ENCODE data around the gene RPN2.

RPN2 gene

GRCh38 chr20:37246736-37247135 is 67.6 kb downstream of the RPN2 start:
- CTCF ChIA-PET: no interaction called here
- Mint-ChIP-seq H3K27ac (no peak overlapping the region), H3K36me3 (peaks cover 22% of the 10 kb centered on the region), H3K4me1 (no peaks in the 10 kb centered on the region), H3K9me3 (no peaks in the 10 kb centered on the region), H3K27me3 (no peaks in the 10 kb centered on the region), H3K4me3 (no peak overlapping the region)
- DNase-seq: no peak

- no peaks in the 10 kb centered on the region for H3K27me3 Mint-ChIP-seq
- no peak overlapping the region for H3K4me3 Mint-ChIP-seq
- CTCF ChIA-PET: no interaction called here
- H3K36me3 Mint-ChIP-seq: peaks cover 15% of the 10 kb centered on the region
- no peak overlapping the region for H3K27ac Mint-ChIP-seq
- H3K4me1 Mint-ChIP-seq: no peaks in the 10 kb centered on the region
- H3K9me3 Mint-ChIP-seq: no peaks in the 10 kb centered on the region
- DNase-seq: no peak
These were observed 68.4 kb downstream of the RPN2 start for GRCh38 chr20:37247547-37247946.

GRCh38 chr20:37249304-37249703 is 70.2 kb downstream of the RPN2 start:
- CTCF ChIA-PET: no interaction called here
- DNase-seq: no peak
- Mint-ChIP-seq H3K4me3 (no peak overlapping the region), H3K4me1 (no peaks in the 10 kb centered on the region), H3K9me3 (no peaks in the 10 kb centered on the region), H3K27ac (no peak overlapping the region), H3K36me3 (peaks cover 3% of the 10 kb centered on the region), H3K27me3 (peaks cover 5% of the 10 kb centered on the region)

GRCh38 chr20:37251825-37252477 is 72.8 kb downstream of the RPN2 start:
- H3K4me3 Mint-ChIP-seq: no peak overlapping the region
- no peak overlapping the region for H3K27ac Mint-ChIP-seq
- no peaks in the 10 kb centered on the region for H3K9me3 Mint-ChIP-seq
- CTCF ChIA-PET: no interaction called here
- H3K36me3 Mint-ChIP-seq: peaks cover 3% of the 10 kb centered on the region
- DNase-seq: no peak
- peaks cover 16% of the 10 kb centered on the region for H3K27me3 Mint-ChIP-seq
- no peaks in the 10 kb centered on the region for H3K4me1 Mint-ChIP-seq

GRCh38 chr20:37253087-37253486 is 74.0 kb downstream of the RPN2 start:
- CTCF ChIA-PET: no interaction called here
- no peaks in the 10 kb centered on the region for H3K9me3 Mint-ChIP-seq
- H3K36me3 Mint-ChIP-seq: peaks cover 3% of the 10 kb centered on the region
- no peak overlapping the region for H3K27ac Mint-ChIP-seq
- no peak overlapping the region for H3K4me3 Mint-ChIP-seq
- peaks cover 21% of the 10 kb centered on the region for H3K27me3 Mint-ChIP-seq
- H3K4me1 Mint-ChIP-seq: no peaks in the 10 kb centered on the region
- DNase-seq: no peak

GRCh38 chr20:37254114-37254878 is 75.2 kb downstream of the RPN2 start:
- CTCF ChIA-PET: interaction anchor here (2.8 kb wide), 1 partner anchor 12 kb away, joined by 6 read pairs; no protein-coding TSS in a partner anchor
- Mint-ChIP-seq H3K27ac (no peak overlapping the region), H3K4me3 (no peak overlapping the region), H3K27me3 (peaks cover 30% of the 10 kb centered on the region), H3K4me1 (no peaks in the 10 kb centered on the region), H3K9me3 (no peaks in the 10 kb centered on the region), H3K36me3 (no peaks in the 10 kb centered on the region)
- DNase-seq: no peak

- no peaks in the 10 kb centered on the region for H3K36me3 Mint-ChIP-seq
- CTCF ChIA-PET: interaction anchor here (2.0 to 2.8 kb wide), 2 partner anchors 10 to 61 kb away, joined by 4 to 6 read pairs; no protein-coding TSS in a partner anchor
These were observed 77.2 kb downstream of the RPN2 start for GRCh38 chr20:37256286-37256685.

GRCh38 chr20:37257530-37257929 is 78.4 kb downstream of the RPN2 start:
- H3K36me3 Mint-ChIP-seq: no peaks in the 10 kb centered on the region
- H3K4me1 Mint-ChIP-seq: no peaks in the 10 kb centered on the region
- H3K27me3 Mint-ChIP-seq: peaks cover 55% of the 10 kb centered on the region
- H3K9me3 Mint-ChIP-seq: no peaks in the 10 kb centered on the region
- no peak overlapping the region for H3K4me3 Mint-ChIP-seq
- CTCF ChIA-PET: interaction anchor here (2.0 to 2.8 kb wide), 2 partner anchors 9 to 62 kb away, joined by 4 to 6 read pairs; no protein-coding TSS in a partner anchor
- H3K27ac Mint-ChIP-seq: no peak overlapping the region
- no peak for DNase-seq

More at GRCh38 chr20:37256286-37256685, 77.2 kb downstream of the RPN2 start:
- Mint-ChIP-seq H3K27ac (no peak overlapping the region), H3K4me3 (no peak overlapping the region), H3K9me3 (no peaks in the 10 kb centered on the region), H3K4me1 (no peaks in the 10 kb centered on the region), H3K27me3 (peaks cover 47% of the 10 kb centered on the region)
- DNase-seq: no peak

- H3K4me1 Mint-ChIP-seq: no peaks in the 10 kb centered on the region
- no peak overlapping the region for H3K4me3 Mint-ChIP-seq
- H3K36me3 Mint-ChIP-seq: no peaks in the 10 kb centered on the region
- H3K27ac Mint-ChIP-seq: no peak overlapping the region
- no peaks in the 10 kb centered on the region for H3K9me3 Mint-ChIP-seq
- no peak for DNase-seq
- CTCF ChIA-PET: no interaction called here
- peaks cover 55% of the 10 kb centered on the region for H3K27me3 Mint-ChIP-seq
These were observed 78.9 kb downstream of the RPN2 start for GRCh38 chr20:37257988-37258387.

- DNase-seq: no peak
- CTCF ChIA-PET: interaction anchor here (1.0 to 1.3 kb wide), 2 partner anchors 14 to 305 kb away, joined by 3 read pairs; no protein-coding TSS in a partner anchor
- no peaks in the 10 kb centered on the region for H3K9me3 Mint-ChIP-seq
- H3K27me3 Mint-ChIP-seq: peaks cover 53% of the 10 kb centered on the region
- H3K4me1 Mint-ChIP-seq: no peaks in the 10 kb centered on the region
- H3K27ac Mint-ChIP-seq: no peak overlapping the region
- no peak overlapping the region for H3K4me3 Mint-ChIP-seq
- no peaks in the 10 kb centered on the region for H3K36me3 Mint-ChIP-seq
These were observed 79.9 kb downstream of the RPN2 start for GRCh38 chr20:37259031-37259430.

GRCh38 chr20:37259865-37260264 is 80.7 kb downstream of the RPN2 start:
- CTCF ChIA-PET: interaction anchor here (1.0 to 1.9 kb wide), 3 partner anchors 11 to 304 kb away, joined by 3 to 4 read pairs (median 3); no protein-coding TSS in a partner anchor
- Mint-ChIP-seq H3K9me3 (no peaks in the 10 kb centered on the region), H3K4me3 (no peak overlapping the region), H3K4me1 (no peaks in the 10 kb centered on the region), H3K36me3 (no peaks in the 10 kb centered on the region), H3K27me3 (peaks cover 49% of the 10 kb centered on the region), H3K27ac (no peak overlapping the region)
- DNase-seq: no peak

- Mint-ChIP-seq H3K4me3 (no peak overlapping the region), H3K4me1 (no peaks in the 10 kb centered on the region), H3K27ac (no peak overlapping the region), H3K36me3 (no peaks in the 10 kb centered on the region), H3K27me3 (peaks cover 49% of the 10 kb centered on the region), H3K9me3 (no peaks in the 10 kb centered on the region)
- CTCF ChIA-PET: interaction anchor here (1.9 kb wide), 1 partner anchor 10 kb away, joined by 4 read pairs; no protein-coding TSS in a partner anchor
- no peak for DNase-seq
These were observed 81.8 kb downstream of the RPN2 start for GRCh38 chr20:37260923-37261322.

- no peak for DNase-seq
- no peaks in the 10 kb centered on the region for H3K36me3 Mint-ChIP-seq
- no peak within 1 kb of the TSS for H3K4me3 Mint-ChIP-seq
- CTCF ChIA-PET: interaction anchor here (1.4 kb wide), 1 partner anchor 9 kb away, joined by 3 read pairs; no protein-coding TSS in a partner anchor
- H3K9me3 Mint-ChIP-seq: no peaks in the 10 kb centered on the region
- no peak within 1 kb of the TSS for H3K27ac Mint-ChIP-seq
- no peaks in the 10 kb centered on the region for H3K4me1 Mint-ChIP-seq
- peaks cover 42% of the 10 kb centered on the region for H3K27me3 Mint-ChIP-seq
These were observed 82.6 kb downstream of the RPN2 start, which contains the start of gene GHRH for GRCh38 chr20:37261714-37262113. Gene GHRH (minus strand): TSS chr20:37261814. CDS start chr20:37256889, 4,925 bp downstream.

GRCh38 chr20:37262505-37262904 is 83.4 kb downstream of the RPN2 start:
- no peak overlapping the region for H3K27ac Mint-ChIP-seq
- H3K36me3 Mint-ChIP-seq: no peaks in the 10 kb centered on the region
- H3K27me3 Mint-ChIP-seq: peaks cover 40% of the 10 kb centered on the region

More at GRCh38 chr20:37262505-37262904, 83.4 kb downstream of the RPN2 start:
- Mint-ChIP-seq H3K4me3 (no peak overlapping the region), H3K9me3 (no peaks in the 10 kb centered on the region), H3K4me1 (no peaks in the 10 kb centered on the region)
- CTCF ChIA-PET: interaction anchor here (1.4 kb wide), 1 partner anchor 8 kb away, joined by 3 read pairs; no protein-coding TSS in a partner anchor
- DNase-seq: no peak
